Chondrocyte (in vitro differentiated cells): ENCODE results near the gene DPM3. TPM values are rescaled to one million over a fixed set of nuclear protein-coding genes. Genes with fewer than 3 reads are reported as not detected.
"Not testable (repeated sequence)": the region's sequence is repeated elsewhere in the genome, so short reads cannot be mapped to it uniquely, and the experiment has no call there.

Experiments
- DNase-seq: peaks from one replicate; pipeline ENCODE4 v3.0.0; 2021; ENCODE audit warnings: mixed read lengths, low spot score
- H3K27ac Mint-ChIP-seq: one replicate; pipeline ENCODE4 v1.8.0; 2021; ENCODE audit warnings: mild to moderate bottlenecking, moderate library complexity, mixed read lengths; ENCODE audit not compliant: unreplicated experiment
- H3K27me3 Mint-ChIP-seq: 2 replicates; pipeline ENCODE4 v1.8.0; 2021; ENCODE audit warnings: low read depth, mixed read lengths
- H3K36me3 Mint-ChIP-seq: 2 replicates; pipeline ENCODE4 v1.8.0; 2021; ENCODE audit warnings: low read depth, mixed read lengths
- H3K4me1 Mint-ChIP-seq: 2 replicates; pipeline ENCODE4 v1.8.0; 2021; ENCODE audit warnings: low read depth, mild to moderate bottlenecking, mixed read lengths
- H3K4me3 Mint-ChIP-seq: one replicate; pipeline ENCODE4 v1.8.0; 2021; ENCODE audit warnings: mild to moderate bottlenecking, moderate library complexity, mixed read lengths; ENCODE audit not compliant: unreplicated experiment
- H3K9me3 Mint-ChIP-seq: 2 replicates; pipeline ENCODE4 v1.8.0; 2021; ENCODE audit warnings: low read depth, mixed read lengths
- long read RNA-seq: library from polyadenylated mRNA; stranded (forward); transcript quantifications from one replicate; pipeline ENCODE4 v2.0.0, GENCODE V29; 2021
- total RNA-seq: library from RNA; stranded (reverse); gene quantifications from 3 replicates; pipeline ENCODE4 v1.2.1, GENCODE V29; 2021
- TF ChIP-seq, protein P1 (sequence below): fragments of 200-600 bp; sonication (generic); IDR thresholded peaks from 2 replicates; pipeline ENCODE4 v1.5.0; 2021; ENCODE audit warnings: antibody characterized with exemption, mild to moderate bottlenecking, moderate library complexity

DPM3 gene, protein sequence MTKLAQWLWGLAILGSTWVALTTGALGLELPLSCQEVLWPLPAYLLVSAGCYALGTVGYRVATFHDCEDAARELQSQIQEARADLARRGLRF
- 41.3 to 73.3 TPM (median 48.9 TPM) in 3 replicates for total RNA-seq
- long read RNA-seq, transcript DPM3-201 (2 exons, 486 nt): minor isoform, 6 of 25 reads
- long read RNA-seq, transcript DPM3-203 (2 exons, 409 nt): major isoform, 17 of 25 reads
- long read RNA-seq, partial matches to known transcripts: 0 of 25 reads
- long read RNA-seq, other reads (novel, unspliced or antisense): 0 of 25 reads

DNA sequence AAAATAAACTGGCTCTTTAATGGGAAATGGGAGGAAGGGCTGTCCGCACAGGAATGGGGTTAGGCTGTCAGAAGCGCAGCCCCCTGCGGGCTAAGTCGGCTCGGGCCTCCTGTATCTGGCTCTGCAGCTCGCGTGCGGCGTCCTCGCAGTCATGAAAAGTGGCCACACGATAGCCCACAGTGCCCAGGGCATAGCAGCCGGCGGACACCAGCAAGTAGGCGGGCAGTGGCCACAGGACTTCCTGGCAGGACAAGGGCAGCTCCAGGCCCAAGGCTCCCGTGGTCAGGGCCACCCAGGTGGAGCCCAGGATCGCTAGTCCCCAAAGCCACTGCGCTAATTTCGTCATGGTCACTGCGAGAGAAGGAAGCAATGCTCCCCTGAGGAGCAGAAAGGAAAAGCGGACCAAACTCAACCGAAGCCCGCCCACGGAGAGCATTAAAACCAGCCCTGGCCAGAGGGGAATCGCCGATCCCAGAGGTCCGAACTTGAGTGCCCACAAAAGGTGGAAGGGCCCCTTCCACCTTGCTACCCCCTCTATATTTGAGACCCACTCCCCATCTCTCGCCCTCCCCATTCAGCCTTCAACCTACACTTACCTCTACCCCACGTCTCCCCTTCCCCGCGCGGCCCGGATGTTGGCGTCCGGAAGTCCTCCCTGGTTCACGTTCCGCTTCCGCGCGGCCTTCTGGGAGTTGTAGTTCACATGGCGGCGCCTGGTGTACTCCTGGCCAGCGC lies at the start of gene DPM3:
DPM3 (minus strand) TSS at position 637 of the 735 bp plus-strand sequence; CDS start at position 346, 291 bp downstream.
- no peaks in the 10 kb centered on the region for H3K9me3 Mint-ChIP-seq
- TF ChIP-seq, protein P1, sequence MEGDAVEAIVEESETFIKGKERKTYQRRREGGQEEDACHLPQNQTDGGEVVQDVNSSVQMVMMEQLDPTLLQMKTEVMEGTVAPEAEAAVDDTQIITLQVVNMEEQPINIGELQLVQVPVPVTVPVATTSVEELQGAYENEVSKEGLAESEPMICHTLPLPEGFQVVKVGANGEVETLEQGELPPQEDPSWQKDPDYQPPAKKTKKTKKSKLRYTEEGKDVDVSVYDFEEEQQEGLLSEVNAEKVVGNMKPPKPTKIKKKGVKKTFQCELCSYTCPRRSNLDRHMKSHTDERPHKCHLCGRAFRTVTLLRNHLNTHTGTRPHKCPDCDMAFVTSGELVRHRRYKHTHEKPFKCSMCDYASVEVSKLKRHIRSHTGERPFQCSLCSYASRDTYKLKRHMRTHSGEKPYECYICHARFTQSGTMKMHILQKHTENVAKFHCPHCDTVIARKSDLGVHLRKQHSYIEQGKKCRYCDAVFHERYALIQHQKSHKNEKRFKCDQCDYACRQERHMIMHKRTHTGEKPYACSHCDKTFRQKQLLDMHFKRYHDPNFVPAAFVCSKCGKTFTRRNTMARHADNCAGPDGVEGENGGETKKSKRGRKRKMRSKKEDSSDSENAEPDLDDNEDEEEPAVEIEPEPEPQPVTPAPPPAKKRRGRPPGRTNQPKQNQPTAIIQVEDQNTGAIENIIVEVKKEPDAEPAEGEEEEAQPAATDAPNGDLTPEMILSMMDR: no peak
- peaks cover 2% of the 10 kb centered on the region for H3K36me3 Mint-ChIP-seq
- peak; percentile 96 for DNase-seq
- peak within 1 kb of the TSS; percentile 99 for H3K4me3 Mint-ChIP-seq
- H3K4me1 Mint-ChIP-seq: peaks cover 43% of the 10 kb centered on the region
- H3K27me3 Mint-ChIP-seq: no peaks in the 10 kb centered on the region
- peak within 1 kb of the TSS; percentile 99 for H3K27ac Mint-ChIP-seq

DNA sequence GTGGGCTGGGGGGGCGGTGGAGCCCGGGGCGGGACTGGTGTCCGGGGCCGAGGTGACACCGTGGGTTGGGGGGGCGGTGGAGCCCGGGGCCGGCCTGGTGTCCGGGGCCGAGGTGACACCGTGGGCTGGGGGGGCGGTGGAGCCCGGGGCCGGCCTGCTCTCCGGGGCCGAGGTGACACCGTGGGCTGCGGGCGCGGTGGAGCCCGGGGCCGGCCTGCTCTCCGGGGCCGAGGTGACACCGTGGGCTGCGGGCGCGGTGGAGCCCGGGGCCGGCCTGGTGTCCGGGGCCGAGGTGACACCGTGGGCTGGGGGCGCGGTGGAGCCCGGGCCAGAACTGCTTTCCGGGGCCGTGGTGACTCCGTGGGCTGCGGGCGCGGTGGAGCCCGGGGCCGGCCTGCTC lies 49.6 kb upstream of the DPM3 start:
- H3K36me3 Mint-ChIP-seq, H3K27me3 Mint-ChIP-seq, H3K27ac Mint-ChIP-seq, H3K9me3 Mint-ChIP-seq, H3K4me3 Mint-ChIP-seq: not testable (repeated sequence)
- peak; percentile 91 for DNase-seq
- H3K4me1 Mint-ChIP-seq: peaks cover 35% of the 10 kb centered on the region

DNA sequence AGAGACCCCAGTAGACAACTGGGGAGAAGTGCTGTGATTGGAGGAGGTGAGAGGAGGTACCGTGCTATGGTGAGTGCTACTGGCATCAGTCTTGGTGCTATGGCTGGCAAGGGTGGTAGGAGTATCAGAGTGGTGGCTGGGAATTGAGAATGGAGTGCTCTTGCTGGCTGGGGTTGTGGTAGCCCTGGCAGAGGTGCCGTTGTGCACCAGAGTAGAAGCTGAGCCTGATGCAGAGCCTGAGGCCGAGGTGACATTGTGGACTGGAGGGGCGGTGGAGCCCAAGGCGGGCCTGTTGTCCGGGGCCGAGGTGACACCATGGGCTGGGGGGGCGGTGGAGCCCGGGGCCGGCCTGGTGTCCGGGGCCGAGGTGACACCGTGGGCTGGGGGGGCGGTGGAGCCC lies 47.9 kb upstream of the DPM3 start:
- TF ChIP-seq, protein P1: no peak
- Mint-ChIP-seq H3K4me1 (peaks cover 20% of the 10 kb centered on the region), H3K27me3 (no peaks in the 10 kb centered on the region), H3K36me3 (peaks cover 5% of the 10 kb centered on the region), H3K4me3 (no peak overlapping the region), H3K27ac (peak overlapping the region; percentile 38), H3K9me3 (no peaks in the 10 kb centered on the region)
- peak; percentile 53 for DNase-seq

DNA sequence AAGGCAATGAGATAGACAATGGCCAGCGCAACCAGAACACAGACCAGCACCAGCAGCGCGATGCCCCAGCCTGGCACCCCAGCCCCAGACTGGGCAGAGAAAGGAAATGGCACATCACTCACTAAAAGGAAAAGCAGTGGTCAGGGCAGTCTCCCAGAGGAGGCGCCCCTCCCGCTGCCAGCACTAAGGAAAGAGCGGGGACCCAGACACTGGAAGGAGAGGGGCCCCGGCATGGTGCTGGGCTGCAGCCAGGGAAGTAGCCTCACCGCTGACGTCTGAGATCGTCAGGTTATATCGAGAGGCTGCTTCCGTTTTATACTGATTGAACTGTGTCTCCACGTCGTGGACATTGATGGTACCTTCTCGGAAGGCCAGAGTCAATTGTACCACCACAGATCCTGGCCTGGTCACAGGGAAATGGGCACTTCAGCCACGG lies 47.1 kb upstream of the DPM3 start:
- Mint-ChIP-seq H3K36me3 (peaks cover 8% of the 10 kb centered on the region), H3K27ac (no peak overlapping the region), H3K4me3 (no peak overlapping the region)

DNA sequence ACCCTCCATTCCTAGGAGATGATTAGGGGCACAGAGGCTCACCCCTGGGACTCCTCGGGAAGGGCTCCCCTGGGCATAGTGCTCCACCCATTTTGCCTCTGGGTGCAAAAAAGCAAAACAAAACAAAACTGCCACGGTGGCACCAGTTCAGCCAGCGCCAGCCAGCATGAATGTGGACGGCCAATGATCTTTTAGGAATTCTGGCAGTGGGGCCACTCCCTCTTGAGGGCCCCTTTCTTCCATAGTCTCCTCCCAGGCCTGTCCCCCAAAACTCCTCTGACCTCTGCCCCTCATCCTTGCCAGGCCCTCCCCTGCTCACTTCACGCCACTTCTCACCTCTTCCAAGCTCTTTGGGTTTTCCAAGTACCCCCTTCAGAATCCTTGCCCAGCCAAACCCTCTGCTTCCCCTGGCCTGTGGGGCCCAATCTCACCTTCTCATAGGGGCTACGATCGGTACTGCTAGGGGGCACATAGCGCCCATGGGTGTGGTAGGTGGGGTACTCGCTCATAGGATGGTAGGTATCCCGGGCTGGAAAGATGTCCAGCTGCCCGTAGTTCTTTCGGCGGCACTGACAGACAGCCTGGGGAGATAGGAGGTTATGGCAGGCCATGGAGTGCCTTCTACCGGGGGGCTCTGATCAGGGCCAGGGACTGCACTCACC lies 46.6 kb upstream of the DPM3 start:
- H3K4me3 Mint-ChIP-seq: no peak overlapping the region
- no peak for DNase-seq
- H3K9me3 Mint-ChIP-seq: no peaks in the 10 kb centered on the region
- no peaks in the 10 kb centered on the region for H3K27me3 Mint-ChIP-seq
- TF ChIP-seq, protein P1: no peak
- no peak overlapping the region for H3K27ac Mint-ChIP-seq
- peaks cover 8% of the 10 kb centered on the region for H3K36me3 Mint-ChIP-seq
- H3K4me1 Mint-ChIP-seq: peaks cover 10% of the 10 kb centered on the region

More for the DNA sequence above, 47.1 kb upstream of the DPM3 start:
- TF ChIP-seq, protein P1: no peak
- Mint-ChIP-seq H3K9me3 (no peaks in the 10 kb centered on the region), H3K27me3 (no peaks in the 10 kb centered on the region), H3K4me1 (peaks cover 14% of the 10 kb centered on the region)
- peak; percentile 62 for DNase-seq
